Measurements from ENCODE around the gene ATP5F1C. TPM values are rescaled to one million over a fixed set of nuclear protein-coding genes. Genes with fewer than 3 reads are reported as not detected.

ATP5F1C gene
- total RNA-seq, 1 experiment from 2014 or later: 292 TPM

DNA sequence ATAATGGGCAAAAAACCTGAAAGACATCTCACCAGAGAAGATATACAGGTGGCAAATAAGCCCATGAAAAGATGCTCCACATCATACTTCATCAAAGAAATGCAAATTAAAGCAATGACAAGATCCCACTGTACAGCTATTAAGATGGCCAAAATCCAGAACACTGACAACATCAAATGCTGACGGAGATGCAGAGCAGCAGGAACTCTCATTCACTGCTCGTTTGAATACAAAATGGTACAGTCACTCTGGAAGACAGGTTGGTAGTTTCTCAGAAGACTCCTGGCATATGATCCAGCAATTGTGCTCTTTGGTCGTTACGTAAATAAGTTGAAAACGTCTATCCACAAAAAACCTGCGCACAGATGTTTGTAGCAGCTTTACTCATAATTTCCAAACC is 35.7 kb upstream of the ATP5F1C start:
- Histone ChIP-seq H2AFZ (ENCODE audit: low read depth, low read length, poor library complexity, severe bottlenecking) (no peak overlapping the region), H3K9me3 (ENCODE audit: control insufficient read depth in 1 of 2, insufficient read depth in 1 of 2, low read depth in 1 of 2, low read length in 2 of 2) (no peaks in the 10 kb centered on the region), H3K4me1 (ENCODE audit: control insufficient read depth in 1 of 2, insufficient read depth in 2 of 2, low read length in 2 of 2) (peaks cover 0 to 5% of the 10 kb centered on the region in 2 experiments; a peak in 2 of 4 replicates), H3K27ac (ENCODE audit: low read depth, low read length) (no peak overlapping the region), H3K4me2 (ENCODE audit: low read length) (no peak overlapping the region), H3K27me3 (ENCODE audit: insufficient read depth, low read length) (no peaks in the 10 kb centered on the region), H4K20me1 (ENCODE audit: insufficient read depth) (no peaks in the 10 kb centered on the region), H3K4me3 (replicated peaks in 1 of 2; ENCODE audit: low read depth in 1 of 2, low read length in 2 of 2) (no peak overlapping the region), H3K9me2 (ENCODE audit: insufficient read depth) (no peaks in the 10 kb centered on the region), H3K9ac (ENCODE audit: low read length) (no peak overlapping the region), H3K79me2 (ENCODE audit: insufficient read depth, low read length) (no peaks in the 10 kb centered on the region), H3K36me3 (ENCODE audit: control insufficient read depth in 1 of 2, insufficient read depth in 2 of 2, low read length in 2 of 2) (peaks cover 8 to 23% of the 10 kb centered on the region in 2 experiments)
- DNase-seq (ENCODE audit: low read depth, low spot score) (no peak), ATAC-seq (no peak)
- POLR2A ChIA-PET: no interaction called here
- CTCF ChIA-PET: no interaction called here
- BruUV-seq (replicated peaks): no TSS peak
- RAD21 ChIA-PET (ENCODE audit: low non-redundant PET in 1 of 2, low total read pairs in 2 of 2, uncharacterized antibody in 2 of 2, unreplicated experiment in 2 of 2): no interaction called here
- intact Hi-C loops (cut with micrococcal nuclease): loop anchor here (10.0 kb wide), 1 partner anchor 227 kb away; no protein-coding TSS in a partner anchor
- TF ChIP-seq EZH2phosphoT487 (IDR thresholded peaks at IDR 0.05; ENCODE audit: borderline replicate concordance) (no peak), CBX3 (IDR thresholded peaks at IDR 0.05; ENCODE audit: low read depth) (no peak), ELF1 (IDR thresholded peaks at IDR 0.05; ENCODE audit: borderline replicate concordance, low read depth) (no peak), POLR2AphosphoS5 (IDR thresholded peaks at IDR 0.05; ENCODE audit: low read depth, low read length) (no peak), EGR1 (IDR thresholded peaks at IDR 0.05; ENCODE audit: low read depth) (no peak), SIN3A (IDR thresholded peaks at IDR 0.05; ENCODE audit: low read depth) (no peak), RAD21 (IDR thresholded peaks at IDR 0.05; ENCODE audit: low read depth) (no peak)
- TF ChIP-seq, protein P1, sequence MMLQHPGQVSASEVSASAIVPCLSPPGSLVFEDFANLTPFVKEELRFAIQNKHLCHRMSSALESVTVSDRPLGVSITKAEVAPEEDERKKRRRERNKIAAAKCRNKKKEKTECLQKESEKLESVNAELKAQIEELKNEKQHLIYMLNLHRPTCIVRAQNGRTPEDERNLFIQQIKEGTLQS (IDR thresholded peaks at IDR 0.05): no peak
- TF ChIP-seq, protein P2, sequence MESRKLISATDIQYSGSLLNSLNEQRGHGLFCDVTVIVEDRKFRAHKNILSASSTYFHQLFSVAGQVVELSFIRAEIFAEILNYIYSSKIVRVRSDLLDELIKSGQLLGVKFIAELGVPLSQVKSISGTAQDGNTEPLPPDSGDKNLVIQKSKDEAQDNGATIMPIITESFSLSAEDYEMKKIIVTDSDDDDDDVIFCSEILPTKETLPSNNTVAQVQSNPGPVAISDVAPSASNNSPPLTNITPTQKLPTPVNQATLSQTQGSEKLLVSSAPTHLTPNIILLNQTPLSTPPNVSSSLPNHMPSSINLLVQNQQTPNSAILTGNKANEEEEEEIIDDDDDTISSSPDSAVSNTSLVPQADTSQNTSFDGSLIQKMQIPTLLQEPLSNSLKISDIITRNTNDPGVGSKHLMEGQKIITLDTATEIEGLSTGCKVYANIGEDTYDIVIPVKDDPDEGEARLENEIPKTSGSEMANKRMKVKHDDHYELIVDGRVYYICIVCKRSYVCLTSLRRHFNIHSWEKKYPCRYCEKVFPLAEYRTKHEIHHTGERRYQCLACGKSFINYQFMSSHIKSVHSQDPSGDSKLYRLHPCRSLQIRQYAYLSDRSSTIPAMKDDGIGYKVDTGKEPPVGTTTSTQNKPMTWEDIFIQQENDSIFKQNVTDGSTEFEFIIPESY (IDR thresholded peaks at IDR 0.05; ENCODE audit: extremely low read depth, insufficient replicate concordance, low read length): no peak
